Prostate gland (tissue), 2 donors: Measurements from ENCODE around the gene PLEKHO1.

Experiments used
- POLR2A ChIP-seq: fragments of 450-650 bp; IDR thresholded peaks from one replicate; pipeline ENCODE4 v1.6.1; 2016; ENCODE audit warnings: antibody characterized with exemption, mild to moderate bottlenecking
- POLR2AphosphoS5 ChIP-seq: sonication (generic); formaldehyde crosslinking; IDR thresholded peaks from one replicate; pipeline ENCODE4 v1.6.1; 2017; ENCODE audit warnings: antibody characterized with exemption
- TF ChIP-seq, protein P1 (sequence below), 4 experiments: fragments of 200-600 bp in 2 of 4; fragments of 450-650 bp in 2 of 4; sonication (generic) in 2 of 4; IDR thresholded peaks; 1 replicate in 3 of 4; 2 replicates in 1 of 4; pipeline ENCODE4 v1.5.1; 2016 to 2019; ENCODE audit warnings: antibody characterized with exemption in 4 of 4, mild to moderate bottlenecking in 2 of 4, moderate library complexity in 2 of 4

DNA sequence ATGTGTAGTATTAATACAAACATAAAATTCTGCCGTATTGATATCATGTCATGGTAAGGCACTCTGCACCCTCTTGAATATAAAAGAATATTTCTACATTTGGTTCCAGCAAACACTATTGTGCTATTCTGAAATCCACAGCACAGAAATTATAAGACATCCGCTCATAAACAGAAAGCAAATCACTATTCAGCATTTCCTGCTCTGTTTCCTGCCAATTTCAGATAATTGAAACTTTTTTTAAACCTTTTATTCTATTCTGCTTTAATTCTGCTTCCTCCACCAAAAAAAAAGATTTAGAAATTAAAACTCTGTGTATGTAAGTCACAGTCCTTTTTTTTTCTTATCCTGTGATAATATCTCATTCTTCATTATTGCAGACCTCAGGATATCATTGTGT, 39.6 kb upstream of the PLEKHO1 start:
- TF ChIP-seq POLR2A, result no peak
- TF ChIP-seq, protein P1, sequence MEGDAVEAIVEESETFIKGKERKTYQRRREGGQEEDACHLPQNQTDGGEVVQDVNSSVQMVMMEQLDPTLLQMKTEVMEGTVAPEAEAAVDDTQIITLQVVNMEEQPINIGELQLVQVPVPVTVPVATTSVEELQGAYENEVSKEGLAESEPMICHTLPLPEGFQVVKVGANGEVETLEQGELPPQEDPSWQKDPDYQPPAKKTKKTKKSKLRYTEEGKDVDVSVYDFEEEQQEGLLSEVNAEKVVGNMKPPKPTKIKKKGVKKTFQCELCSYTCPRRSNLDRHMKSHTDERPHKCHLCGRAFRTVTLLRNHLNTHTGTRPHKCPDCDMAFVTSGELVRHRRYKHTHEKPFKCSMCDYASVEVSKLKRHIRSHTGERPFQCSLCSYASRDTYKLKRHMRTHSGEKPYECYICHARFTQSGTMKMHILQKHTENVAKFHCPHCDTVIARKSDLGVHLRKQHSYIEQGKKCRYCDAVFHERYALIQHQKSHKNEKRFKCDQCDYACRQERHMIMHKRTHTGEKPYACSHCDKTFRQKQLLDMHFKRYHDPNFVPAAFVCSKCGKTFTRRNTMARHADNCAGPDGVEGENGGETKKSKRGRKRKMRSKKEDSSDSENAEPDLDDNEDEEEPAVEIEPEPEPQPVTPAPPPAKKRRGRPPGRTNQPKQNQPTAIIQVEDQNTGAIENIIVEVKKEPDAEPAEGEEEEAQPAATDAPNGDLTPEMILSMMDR (IDR thresholded peaks at IDR 0.05), result no peak
- TF ChIP-seq POLR2AphosphoS5, result no peak
